Astrocyte (in vitro differentiated cells and primary cell): ENCODE data around the gene MAPK9.

ENCODE experiments used
- EZH2 ChIP-seq: IDR thresholded peaks from 2 replicates; pipeline ENCODE4 v1.6.1; 2012; ENCODE audit warnings: mild to moderate bottlenecking, low read length, inconsistent platforms; ENCODE audit not compliant: insufficient read depth
- TF ChIP-seq, protein P1 (sequence below): IDR thresholded peaks from 2 replicates; pipeline ENCODE4 v1.5.1; 2011; ENCODE audit warnings: low read depth, mild to moderate bottlenecking, inconsistent platforms, low read length, moderate library complexity; ENCODE audit not compliant: insufficient read depth

DNA sequence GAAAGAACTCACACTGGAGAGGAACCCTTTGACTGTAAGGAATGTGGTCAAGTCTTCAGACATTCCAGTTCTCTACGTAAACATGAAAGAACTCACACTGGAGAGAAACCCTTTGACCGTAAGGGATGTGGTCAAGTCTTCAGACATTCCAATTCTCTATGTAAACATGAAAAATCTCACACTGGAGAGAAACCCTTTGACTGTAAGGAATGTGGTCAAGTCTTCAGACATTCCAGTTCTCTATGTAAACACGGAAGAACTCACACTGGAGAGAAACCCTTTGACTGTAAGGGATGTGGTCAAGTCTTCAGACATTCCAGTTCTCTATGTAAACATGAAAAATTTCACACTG, 32.6 kb downstream of the MAPK9 start:
- TF ChIP-seq, protein P1, sequence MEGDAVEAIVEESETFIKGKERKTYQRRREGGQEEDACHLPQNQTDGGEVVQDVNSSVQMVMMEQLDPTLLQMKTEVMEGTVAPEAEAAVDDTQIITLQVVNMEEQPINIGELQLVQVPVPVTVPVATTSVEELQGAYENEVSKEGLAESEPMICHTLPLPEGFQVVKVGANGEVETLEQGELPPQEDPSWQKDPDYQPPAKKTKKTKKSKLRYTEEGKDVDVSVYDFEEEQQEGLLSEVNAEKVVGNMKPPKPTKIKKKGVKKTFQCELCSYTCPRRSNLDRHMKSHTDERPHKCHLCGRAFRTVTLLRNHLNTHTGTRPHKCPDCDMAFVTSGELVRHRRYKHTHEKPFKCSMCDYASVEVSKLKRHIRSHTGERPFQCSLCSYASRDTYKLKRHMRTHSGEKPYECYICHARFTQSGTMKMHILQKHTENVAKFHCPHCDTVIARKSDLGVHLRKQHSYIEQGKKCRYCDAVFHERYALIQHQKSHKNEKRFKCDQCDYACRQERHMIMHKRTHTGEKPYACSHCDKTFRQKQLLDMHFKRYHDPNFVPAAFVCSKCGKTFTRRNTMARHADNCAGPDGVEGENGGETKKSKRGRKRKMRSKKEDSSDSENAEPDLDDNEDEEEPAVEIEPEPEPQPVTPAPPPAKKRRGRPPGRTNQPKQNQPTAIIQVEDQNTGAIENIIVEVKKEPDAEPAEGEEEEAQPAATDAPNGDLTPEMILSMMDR, result no peak
- no peak for TF ChIP-seq EZH2
